IMR-90 (cell line): ENCODE data around the gene ERH.

Source experiments
- CEBPB ChIP-seq: IDR thresholded peaks from 2 replicates; pipeline ENCODE4 v1.6.1; 2012; ENCODE audit warnings: low read depth, low read length, improper control_type of control experiment
- CHD1 ChIP-seq: IDR thresholded peaks from 2 replicates; pipeline ENCODE4 v1.6.1; 2012; ENCODE audit warnings: low read depth, low read length, improper control_type of control experiment
- MAFK ChIP-seq: IDR thresholded peaks from 2 replicates; pipeline ENCODE4 v1.6.1; 2012; ENCODE audit warnings: low read depth, low read length, improper control_type of control experiment
- MAZ ChIP-seq: IDR thresholded peaks from 2 replicates; pipeline ENCODE4 v1.6.1; 2012; ENCODE audit warnings: low read depth, mild to moderate bottlenecking, low read length, improper control_type of control experiment, moderate library complexity, borderline replicate concordance
- NFE2L2 ChIP-seq: fragments of 150-350 bp; IDR thresholded peaks from 2 replicates; pipeline ENCODE4 v1.6.1; 2016; ENCODE audit warnings: low read depth, mild to moderate bottlenecking, low read length
- POLR2A ChIP-seq: IDR thresholded peaks from 2 replicates; pipeline ENCODE4 v1.6.1; 2012; ENCODE audit warnings: mild to moderate bottlenecking, low read depth, low read length
- RAD21 ChIP-seq: IDR thresholded peaks from 2 replicates; pipeline ENCODE4 v1.6.1; 2012; ENCODE audit warnings: low read length, improper control_type of control experiment
- RCOR1 ChIP-seq: IDR thresholded peaks from 2 replicates; pipeline ENCODE4 v1.6.1; 2012; ENCODE audit warnings: mild to moderate bottlenecking, low read length, improper control_type of control experiment; ENCODE audit not compliant: insufficient replicate concordance
- USF2 ChIP-seq: fragments of 150-350 bp; IDR thresholded peaks from 2 replicates; pipeline ENCODE4 v1.6.1; 2017; ENCODE audit warnings: mild to moderate bottlenecking, antibody characterized with exemption, low read length, low read depth
- TF ChIP-seq, protein P1 (sequence below): conservative IDR thresholded peaks from 2 replicates; pipeline ENCODE4 v1.5.1; 2012; ENCODE audit warnings: mild to moderate bottlenecking, low read depth, low read length, improper control_type of control experiment
- TF ChIP-seq, protein P2 (sequence below): fragments of 150-350 bp; IDR thresholded peaks from 2 replicates; pipeline ENCODE4 v1.6.1; 2016; ENCODE audit warnings: low read depth, mild to moderate bottlenecking, low read length, moderate library complexity, borderline replicate concordance

DNA sequence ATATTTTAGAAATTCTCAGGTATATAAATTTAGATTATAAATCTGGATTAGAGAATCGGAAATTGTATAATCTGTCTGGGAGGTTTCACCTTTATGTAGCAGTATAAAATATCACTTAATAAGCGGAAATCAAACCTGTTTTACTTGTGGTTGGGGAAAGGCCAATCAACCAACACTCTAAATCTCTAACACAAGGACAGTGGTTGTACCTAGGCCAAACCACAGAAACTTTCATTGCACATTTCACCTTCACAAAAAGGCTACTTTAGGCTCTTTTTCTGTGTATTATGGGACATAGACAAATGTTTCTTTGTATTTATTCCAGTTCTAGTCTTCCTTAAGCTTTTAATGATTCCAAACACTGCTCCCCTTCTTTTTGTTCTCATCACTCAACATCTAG, 19.8 kb downstream of the ERH start:
- TF ChIP-seq, protein P1, sequence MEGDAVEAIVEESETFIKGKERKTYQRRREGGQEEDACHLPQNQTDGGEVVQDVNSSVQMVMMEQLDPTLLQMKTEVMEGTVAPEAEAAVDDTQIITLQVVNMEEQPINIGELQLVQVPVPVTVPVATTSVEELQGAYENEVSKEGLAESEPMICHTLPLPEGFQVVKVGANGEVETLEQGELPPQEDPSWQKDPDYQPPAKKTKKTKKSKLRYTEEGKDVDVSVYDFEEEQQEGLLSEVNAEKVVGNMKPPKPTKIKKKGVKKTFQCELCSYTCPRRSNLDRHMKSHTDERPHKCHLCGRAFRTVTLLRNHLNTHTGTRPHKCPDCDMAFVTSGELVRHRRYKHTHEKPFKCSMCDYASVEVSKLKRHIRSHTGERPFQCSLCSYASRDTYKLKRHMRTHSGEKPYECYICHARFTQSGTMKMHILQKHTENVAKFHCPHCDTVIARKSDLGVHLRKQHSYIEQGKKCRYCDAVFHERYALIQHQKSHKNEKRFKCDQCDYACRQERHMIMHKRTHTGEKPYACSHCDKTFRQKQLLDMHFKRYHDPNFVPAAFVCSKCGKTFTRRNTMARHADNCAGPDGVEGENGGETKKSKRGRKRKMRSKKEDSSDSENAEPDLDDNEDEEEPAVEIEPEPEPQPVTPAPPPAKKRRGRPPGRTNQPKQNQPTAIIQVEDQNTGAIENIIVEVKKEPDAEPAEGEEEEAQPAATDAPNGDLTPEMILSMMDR = no peak
- TF ChIP-seq CHD1 (no peak), POLR2A (no peak), RAD21 (no peak), CEBPB (no peak), MAZ (no peak), RCOR1 (no peak), MAFK (no peak), NFE2L2 (no peak), USF2 (no peak)
- TF ChIP-seq, protein P2, sequence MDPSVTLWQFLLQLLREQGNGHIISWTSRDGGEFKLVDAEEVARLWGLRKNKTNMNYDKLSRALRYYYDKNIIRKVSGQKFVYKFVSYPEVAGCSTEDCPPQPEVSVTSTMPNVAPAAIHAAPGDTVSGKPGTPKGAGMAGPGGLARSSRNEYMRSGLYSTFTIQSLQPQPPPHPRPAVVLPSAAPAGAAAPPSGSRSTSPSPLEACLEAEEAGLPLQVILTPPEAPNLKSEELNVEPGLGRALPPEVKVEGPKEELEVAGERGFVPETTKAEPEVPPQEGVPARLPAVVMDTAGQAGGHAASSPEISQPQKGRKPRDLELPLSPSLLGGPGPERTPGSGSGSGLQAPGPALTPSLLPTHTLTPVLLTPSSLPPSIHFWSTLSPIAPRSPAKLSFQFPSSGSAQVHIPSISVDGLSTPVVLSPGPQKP = no peak
